HUES6 (cell line): ENCODE data around the gene COQ10A.
A peak's percentile ranks its signal among the peaks of the same experiment; 100 is the strongest.

Experiments used
- H3K27ac ChIP-seq: 2 replicates; pipeline ENCODE4 v1.7.0; 2013; ENCODE audit warnings: low read depth, mild to moderate bottlenecking, low read length, inconsistent platforms
- H3K27me3 ChIP-seq: 2 replicates; pipeline ENCODE4 v1.6.1; 2013; ENCODE audit warnings: low read length; ENCODE audit not compliant: control insufficient read depth, insufficient read depth
- H3K36me3 ChIP-seq: 2 replicates; pipeline ENCODE4 v1.6.1; 2013; ENCODE audit warnings: low read length; ENCODE audit not compliant: control insufficient read depth, insufficient read depth
- H3K4me1 ChIP-seq: 2 replicates; pipeline ENCODE4 v1.6.1; 2013; ENCODE audit warnings: low read length; ENCODE audit not compliant: control insufficient read depth, insufficient read depth
- H3K4me3 ChIP-seq: 2 replicates; pipeline ENCODE4 v1.5.1; 2013; ENCODE audit warnings: low read depth, low read length
- H3K9ac ChIP-seq: one replicate; pipeline ENCODE4 v1.6.1; 2013; ENCODE audit warnings: mild to moderate bottlenecking, low read length
- H3K9me3 ChIP-seq: 2 replicates; pipeline ENCODE4 v1.6.1; 2013; ENCODE audit warnings: low read depth, low read length; ENCODE audit not compliant: control insufficient read depth, insufficient read depth

The COQ10A gene

DNA sequence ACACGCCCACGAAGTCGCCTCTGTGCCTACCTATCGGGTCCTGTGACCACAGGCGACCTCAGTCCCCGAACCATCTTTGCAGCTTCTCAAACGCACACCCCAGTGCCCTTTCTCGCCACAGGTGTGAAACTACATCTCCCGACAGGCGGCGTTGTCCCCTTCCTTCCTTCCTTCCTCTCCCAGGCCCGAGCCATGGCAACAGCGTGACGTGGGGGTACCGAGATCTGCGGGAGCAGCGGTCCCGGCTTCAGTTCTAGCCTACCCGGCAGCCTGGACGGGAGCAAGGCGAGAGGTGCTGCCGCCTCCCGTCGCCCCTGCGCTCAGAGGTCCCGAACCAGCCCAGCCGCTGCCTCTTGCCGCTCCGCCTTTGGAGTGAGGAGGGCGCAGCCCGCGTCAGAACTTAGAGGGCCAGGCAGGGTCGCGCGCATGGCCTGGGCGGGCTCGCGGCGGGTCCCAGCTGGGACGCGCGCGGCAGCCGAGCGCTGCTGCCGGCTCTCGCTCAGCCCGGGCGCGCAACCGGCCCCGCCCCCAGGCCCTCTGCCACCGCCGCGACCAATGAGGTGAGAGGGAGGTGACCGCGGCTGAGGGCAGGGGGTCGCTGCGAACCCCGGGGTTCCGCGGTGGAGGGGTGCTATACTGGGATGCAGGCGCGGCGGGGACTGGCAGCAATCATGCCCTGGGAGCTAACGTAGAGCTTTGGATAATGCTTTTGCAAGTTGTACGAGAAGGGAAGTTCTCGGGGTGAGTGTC lies at the start of gene COQ10A:
TSS of gene COQ10A (plus strand) at position 250 of the 750 bp plus-strand sequence. CDS start at position 427, 177 bp downstream.
- peak within 1 kb of the TSS; percentile 70 for H3K9ac ChIP-seq
- no peaks in the 10 kb centered on the region for H3K9me3 ChIP-seq
- peaks cover 26% of the 10 kb centered on the region for H3K36me3 ChIP-seq
- peaks cover 8% of the 10 kb centered on the region; the same call in 1 of the 2 replicates for H3K4me1 ChIP-seq
- no peaks in the 10 kb centered on the region for H3K27me3 ChIP-seq
- H3K4me3 ChIP-seq: peak within 1 kb of the TSS; percentile 76
- peak within 1 kb of the TSS; percentile 38; the same call in 1 of the 2 replicates for H3K27ac ChIP-seq

DNA sequence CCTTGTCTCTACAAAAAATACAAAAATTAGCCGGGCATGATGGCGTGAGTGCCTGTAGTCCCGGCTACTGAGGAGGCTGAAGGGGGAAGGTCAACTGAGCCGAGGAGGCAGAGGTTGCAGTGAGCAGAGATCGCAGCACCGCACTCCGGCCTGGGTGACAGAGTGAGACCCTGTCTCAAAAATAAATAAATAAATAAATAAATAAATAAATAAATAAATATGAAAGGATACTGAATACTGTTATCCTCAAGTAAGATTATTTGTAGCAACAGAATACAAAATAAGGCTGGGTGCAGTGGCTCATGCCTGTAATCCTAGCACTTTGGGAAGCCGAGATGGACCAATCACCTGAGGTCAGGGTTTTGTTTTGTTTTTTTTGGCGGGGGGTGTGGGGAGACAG lies 46.9 kb upstream of the COQ10A start:
- Histone ChIP-seq H3K9me3 (0 out of 2 replicates have a peak, but pooled peaks cover 5% of the 10 kb centered on the region), H3K4me1 (peaks cover 19% of the 10 kb centered on the region), H3K4me3 (no peak overlapping the region), H3K27me3 (no peaks in the 10 kb centered on the region), H3K9ac (no peak overlapping the region), H3K27ac (no peak overlapping the region), H3K36me3 (peaks cover 23% of the 10 kb centered on the region)

DNA sequence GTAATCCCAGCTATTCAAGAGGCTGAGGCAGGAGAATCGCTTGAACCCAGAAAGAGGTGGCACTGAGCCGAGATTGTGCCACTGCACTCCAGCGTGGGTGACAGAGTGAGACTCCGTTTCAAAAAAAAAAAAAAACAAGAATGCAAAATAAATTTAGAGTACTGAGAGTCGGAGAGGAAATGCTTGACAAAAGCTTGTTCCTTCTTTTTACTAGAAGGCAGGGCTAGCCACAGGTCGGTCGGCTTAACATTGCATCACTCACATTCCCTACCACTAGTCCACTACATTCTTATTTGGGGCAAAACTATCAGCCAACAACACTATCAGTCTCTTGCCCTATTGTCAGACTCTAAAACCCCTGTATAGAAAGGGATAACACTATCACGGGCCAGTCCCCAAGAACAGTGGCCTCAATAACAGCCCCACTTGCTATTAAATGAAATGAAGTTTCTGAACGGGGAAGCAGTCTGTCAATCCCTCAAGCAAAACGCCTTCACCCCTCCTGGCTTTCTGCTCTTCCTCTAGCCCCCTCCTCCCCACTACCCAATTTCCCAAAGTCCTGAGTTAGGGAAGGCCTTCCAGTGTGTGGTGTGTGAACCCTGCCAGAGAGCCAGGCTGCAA lies 46.0 kb upstream of the COQ10A start:
- Histone ChIP-seq H3K9ac (peak overlapping the region; percentile 82), H3K4me1 (peaks cover 19% of the 10 kb centered on the region), H3K4me3 (peak overlapping the region; percentile 76), H3K36me3 (peaks cover 14% of the 10 kb centered on the region), H3K27ac (peak overlapping the region; percentile 42; the same call in 1 of the 2 replicates), H3K9me3 (0 out of 2 replicates have a peak, but pooled peaks cover 5% of the 10 kb centered on the region), H3K27me3 (no peaks in the 10 kb centered on the region)

DNA sequence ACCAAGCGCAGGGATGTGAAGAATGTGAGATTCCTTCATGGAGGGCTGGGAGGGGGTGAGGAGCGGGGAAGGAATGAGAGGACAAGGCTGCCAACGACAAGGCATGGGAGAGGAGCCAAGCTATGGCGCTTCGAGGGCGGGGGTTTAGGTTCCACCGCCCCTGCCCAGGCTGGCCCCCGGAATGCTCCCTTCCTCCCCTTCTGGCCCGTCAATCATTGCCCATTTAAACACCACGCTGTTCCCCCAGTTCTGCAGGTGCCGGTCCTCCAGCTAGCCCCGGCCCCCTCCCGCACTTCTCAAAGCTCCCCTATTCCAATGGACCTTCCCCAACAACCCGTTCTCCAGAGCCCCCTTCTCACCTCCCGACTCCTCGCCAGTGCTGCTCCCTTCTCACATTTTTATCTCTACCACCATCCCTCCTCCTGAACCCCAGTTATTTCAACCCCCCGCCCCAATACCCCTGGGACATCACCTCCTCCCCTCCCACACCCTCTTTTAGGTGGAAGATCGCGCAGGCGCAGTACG lies 45.4 kb upstream of the COQ10A start:
- Histone ChIP-seq H3K9me3 (0 out of 2 replicates have a peak, but pooled peaks cover 5% of the 10 kb centered on the region), H3K36me3 (peaks cover 12% of the 10 kb centered on the region), H3K4me1 (peaks cover 19% of the 10 kb centered on the region), H3K27me3 (no peaks in the 10 kb centered on the region), H3K27ac (peak overlapping the region; percentile 42; the same call in 1 of the 2 replicates), H3K4me3 (peak overlapping the region; percentile 76), H3K9ac (peak overlapping the region; percentile 82)

DNA sequence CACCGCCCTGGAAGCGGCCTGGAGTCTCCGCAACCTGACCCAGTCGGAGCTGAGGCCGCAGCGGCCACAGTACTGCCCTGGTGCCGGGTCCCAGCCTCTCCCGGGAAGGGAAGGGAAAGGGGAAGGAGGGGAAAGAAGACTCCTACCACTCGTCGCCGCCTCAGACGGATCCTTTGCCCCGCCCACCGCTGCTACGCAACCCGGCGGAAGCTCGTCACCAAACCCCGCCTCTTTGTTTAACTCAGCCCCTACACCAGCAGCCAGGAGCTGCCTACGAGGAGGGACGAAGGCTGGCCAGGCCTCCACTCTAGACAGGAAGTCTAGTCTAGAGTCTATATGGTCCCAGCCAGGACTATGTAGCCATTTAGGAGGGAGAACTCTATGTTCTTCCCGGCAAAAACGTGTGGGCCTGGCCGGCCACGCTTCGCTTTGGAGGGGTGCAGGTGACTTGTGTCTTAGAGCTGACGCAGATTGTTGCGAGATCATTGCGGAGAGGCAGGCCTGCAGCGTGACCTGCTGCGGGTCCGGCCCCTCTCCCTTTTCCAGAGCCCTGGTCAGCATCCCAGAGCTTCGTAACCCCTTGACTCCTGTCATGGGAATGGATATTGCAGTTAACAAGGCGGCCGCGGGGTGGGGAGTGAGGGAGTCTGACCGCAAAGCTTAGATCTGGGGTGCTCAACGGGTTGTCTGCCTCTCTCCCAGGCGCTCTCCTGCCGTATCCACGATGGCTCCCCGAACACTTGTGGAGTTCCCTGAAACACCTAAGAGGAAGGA lies 44.8 kb upstream of the COQ10A start, which contains the start of gene RNF41:
TSS of gene RNF41 (minus strand) at position 166 of the 774 bp plus-strand sequence. CDS start 7,875 bp downstream, outside the sequence.
- H3K27me3 ChIP-seq: no peaks in the 10 kb centered on the region
- peaks cover 19% of the 10 kb centered on the region for H3K4me1 ChIP-seq
- H3K27ac ChIP-seq: peak within 1 kb of the TSS; percentile 42; the same call in 1 of the 2 replicates
- H3K9ac ChIP-seq: peak within 1 kb of the TSS; percentile 82
- H3K36me3 ChIP-seq: peaks cover 7% of the 10 kb centered on the region
- H3K4me3 ChIP-seq: peak within 1 kb of the TSS; percentile 76
- 0 out of 2 replicates have a peak, but pooled peaks cover 5% of the 10 kb centered on the region for H3K9me3 ChIP-seq

DNA sequence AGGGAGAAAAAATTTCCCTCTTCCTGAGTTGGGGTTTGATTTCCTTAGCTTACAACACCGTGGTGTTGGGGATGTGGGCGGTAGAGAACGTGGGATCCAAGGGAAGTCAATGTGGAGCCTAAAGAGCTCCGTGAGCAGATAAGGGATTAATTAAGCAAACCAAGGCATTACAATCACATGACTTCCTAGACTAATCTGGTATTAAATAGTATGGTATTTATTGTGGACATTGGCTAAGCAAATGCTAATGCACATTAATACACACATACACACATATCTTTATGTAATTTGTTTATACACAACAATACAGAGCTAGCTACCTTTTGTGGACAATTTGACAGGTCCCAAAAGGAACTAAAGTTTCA lies 44.2 kb upstream of the COQ10A start:
- H3K4me1 ChIP-seq: peaks cover 19% of the 10 kb centered on the region
- H3K4me3 ChIP-seq: peak overlapping the region; percentile 76
- peak overlapping the region; percentile 82 for H3K9ac ChIP-seq
- H3K27me3 ChIP-seq: no peaks in the 10 kb centered on the region
- H3K36me3 ChIP-seq: peaks cover 6% of the 10 kb centered on the region
- H3K27ac ChIP-seq: peak overlapping the region; percentile 42; the same call in 1 of the 2 replicates
- 0 out of 2 replicates have a peak, but pooled peaks cover 4% of the 10 kb centered on the region for H3K9me3 ChIP-seq

DNA sequence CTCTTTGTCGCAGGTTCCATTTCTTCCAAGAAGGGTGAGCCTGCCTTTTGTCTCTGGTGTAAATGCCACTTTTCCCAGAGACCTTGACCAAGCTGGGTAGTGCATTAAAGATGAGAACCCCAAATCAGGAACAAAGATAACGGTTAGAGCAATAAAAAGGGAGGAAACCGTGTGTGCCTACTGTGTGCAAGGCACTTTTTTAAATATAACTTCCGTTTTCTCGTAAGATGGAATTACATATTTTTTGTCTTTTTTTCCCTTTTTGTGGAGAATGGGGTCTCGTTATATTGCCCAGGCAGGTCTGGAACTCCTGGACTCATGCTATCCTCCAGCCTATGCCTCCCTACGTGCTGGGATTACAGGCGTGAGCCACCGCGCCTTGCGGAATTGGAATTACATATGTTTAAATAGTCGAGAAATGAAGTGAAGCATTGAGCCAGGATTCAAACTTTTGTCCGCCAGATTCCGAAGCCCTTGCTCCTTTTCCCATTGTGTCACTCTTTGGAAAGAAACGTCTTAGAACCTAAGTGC lies 43.1 kb upstream of the COQ10A start:
- Histone ChIP-seq H3K9ac (peak overlapping the region; percentile 47), H3K27ac (no peak overlapping the region), H3K4me1 (peaks cover 19% of the 10 kb centered on the region), H3K36me3 (peaks cover 3% of the 10 kb centered on the region; the same call in 1 of the 2 replicates), H3K4me3 (peak overlapping the region; percentile 43), H3K27me3 (no peaks in the 10 kb centered on the region), H3K9me3 (no peaks in the 10 kb centered on the region)

DNA sequence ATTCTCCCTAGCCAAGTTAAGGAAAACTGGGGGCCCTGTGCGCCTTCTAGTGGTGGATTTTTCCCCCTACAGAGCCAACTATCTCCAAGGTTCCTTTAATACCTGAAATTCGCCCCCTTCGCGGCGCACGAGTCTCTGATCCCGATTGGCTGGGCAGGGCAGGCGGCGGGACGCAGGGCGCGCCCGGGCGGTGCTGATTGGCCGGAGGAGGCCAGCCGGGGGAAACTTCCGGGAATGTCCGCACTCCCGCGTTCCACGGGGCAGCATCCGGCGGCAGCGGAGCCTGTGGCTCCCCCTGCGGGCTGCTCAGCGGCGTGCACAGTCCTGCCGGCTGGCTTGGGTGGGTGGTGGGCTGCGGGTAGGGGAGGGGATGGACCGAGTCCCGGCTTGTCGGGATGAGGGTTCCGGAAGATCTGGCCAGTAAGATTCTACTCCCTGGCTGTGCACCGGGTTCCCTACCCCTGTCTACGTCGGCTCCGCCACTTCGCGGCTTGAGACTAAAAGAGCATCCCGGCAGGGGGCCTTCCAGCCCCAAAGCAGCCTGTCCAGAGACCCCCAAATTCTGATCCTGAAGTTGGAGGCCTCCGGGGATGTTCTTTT lies 42.5 kb upstream of the COQ10A start, which contains the start of gene NABP2:
TSS of gene NABP2 (plus strand) at position 241 of the 600 bp plus-strand sequence. CDS start 515 bp downstream, outside the sequence.
- Histone ChIP-seq H3K27ac (no peak within 1 kb of the TSS), H3K4me1 (peaks cover 19% of the 10 kb centered on the region), H3K9me3 (no peaks in the 10 kb centered on the region), H3K36me3 (peaks cover 3% of the 10 kb centered on the region; the same call in 1 of the 2 replicates), H3K9ac (peak within 1 kb of the TSS; percentile 59), H3K27me3 (no peaks in the 10 kb centered on the region), H3K4me3 (peak within 1 kb of the TSS; percentile 70)

DNA sequence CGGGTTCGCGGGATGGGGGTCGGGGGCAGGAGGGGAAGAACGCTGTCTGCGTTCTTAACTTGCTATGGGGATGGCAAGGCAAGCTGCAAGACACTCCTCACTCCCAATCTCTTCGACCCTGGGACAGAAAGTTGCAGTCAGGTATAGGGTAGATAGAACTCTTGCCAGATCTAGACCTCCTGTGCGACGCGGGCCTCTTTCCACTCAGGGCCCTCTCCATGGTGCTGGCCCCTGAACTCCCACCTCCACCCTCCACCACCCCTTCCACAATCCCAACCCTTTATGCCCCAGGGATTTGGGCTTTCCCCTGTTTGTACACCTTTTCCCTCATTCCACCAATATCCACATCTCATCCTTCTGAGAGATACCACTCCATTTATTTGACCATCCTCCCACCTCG lies 41.8 kb upstream of the COQ10A start:
- Histone ChIP-seq H3K9ac (no peak overlapping the region), H3K4me3 (peak overlapping the region; percentile 70), H3K36me3 (peaks cover 3% of the 10 kb centered on the region; the same call in 1 of the 2 replicates), H3K27me3 (no peaks in the 10 kb centered on the region), H3K9me3 (no peaks in the 10 kb centered on the region), H3K4me1 (peaks cover 19% of the 10 kb centered on the region), H3K27ac (no peak overlapping the region)

DNA sequence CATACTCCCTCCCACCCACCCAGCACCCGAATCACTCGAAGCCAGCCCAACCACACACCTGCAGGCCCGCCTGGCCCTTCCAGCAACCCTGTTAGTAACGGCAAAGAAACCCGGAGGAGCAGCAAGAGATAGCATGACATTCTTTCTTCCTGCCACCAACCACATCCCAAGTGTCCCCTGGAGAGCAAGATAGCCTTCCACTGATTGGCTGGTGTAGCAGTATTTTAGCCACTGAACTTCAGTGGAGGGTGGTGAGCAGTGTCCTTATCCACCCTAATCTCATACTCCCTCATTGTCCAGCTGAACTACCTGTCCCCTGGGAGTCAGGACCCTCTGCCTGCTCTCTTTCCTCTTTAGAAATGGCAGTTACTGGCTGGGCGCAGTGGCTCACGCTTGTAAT lies 37.7 kb upstream of the COQ10A start:
- Histone ChIP-seq H3K9me3 (no peaks in the 10 kb centered on the region), H3K27me3 (no peaks in the 10 kb centered on the region), H3K27ac (no peak overlapping the region), H3K4me1 (peaks cover 4% of the 10 kb centered on the region; the same call in 1 of the 2 replicates), H3K36me3 (peaks cover 3% of the 10 kb centered on the region; the same call in 1 of the 2 replicates), H3K4me3 (no peak overlapping the region), H3K9ac (no peak overlapping the region)
